ENCODE results near the gene SMIM44. TPM values are rescaled to one million over a fixed set of nuclear protein-coding genes. Genes with fewer than 3 reads are reported as not detected.

SMIM44 gene
- total and polyA plus RNA-seq, 9 of the 15 experiments (the other 6 are each of a cell fraction or from before 2014, with no cell fraction given): not detected

GRCh38 chr19:3521104-3521445 is 37.8 kb upstream of the SMIM44 start (continued):
- TF ChIP-seq, protein P1, sequence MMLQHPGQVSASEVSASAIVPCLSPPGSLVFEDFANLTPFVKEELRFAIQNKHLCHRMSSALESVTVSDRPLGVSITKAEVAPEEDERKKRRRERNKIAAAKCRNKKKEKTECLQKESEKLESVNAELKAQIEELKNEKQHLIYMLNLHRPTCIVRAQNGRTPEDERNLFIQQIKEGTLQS (IDR thresholded peaks at IDR 0.05): no peak
- TF ChIP-seq, protein P1 (CRISPR knock-in tag; conservative IDR thresholded peaks at IDR 0.05): no peak
- peak; percentile 35; the same call in 1 of the 2 replicates for TF ChIP-seq TEAD4 (IDR thresholded peaks at IDR 0.05; ENCODE audit: low read length)
- TF ChIP-seq TEAD4 (CRISPR knock-in tag; IDR thresholded peaks at IDR 0.05; ENCODE audit: borderline replicate concordance): no peak
- TF ChIP-seq, protein P2, sequence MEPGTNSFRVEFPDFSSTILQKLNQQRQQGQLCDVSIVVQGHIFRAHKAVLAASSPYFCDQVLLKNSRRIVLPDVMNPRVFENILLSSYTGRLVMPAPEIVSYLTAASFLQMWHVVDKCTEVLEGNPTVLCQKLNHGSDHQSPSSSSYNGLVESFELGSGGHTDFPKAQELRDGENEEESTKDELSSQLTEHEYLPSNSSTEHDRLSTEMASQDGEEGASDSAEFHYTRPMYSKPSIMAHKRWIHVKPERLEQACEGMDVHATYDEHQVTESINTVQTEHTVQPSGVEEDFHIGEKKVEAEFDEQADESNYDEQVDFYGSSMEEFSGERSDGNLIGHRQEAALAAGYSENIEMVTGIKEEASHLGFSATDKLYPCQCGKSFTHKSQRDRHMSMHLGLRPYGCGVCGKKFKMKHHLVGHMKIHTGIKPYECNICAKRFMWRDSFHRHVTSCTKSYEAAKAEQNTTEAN (CRISPR knock-in tag; IDR thresholded peaks at IDR 0.05): no peak
- TF ChIP-seq HDAC8 (tag; IDR thresholded peaks at IDR 0.05): no peak
- TF ChIP-seq, protein P3, sequence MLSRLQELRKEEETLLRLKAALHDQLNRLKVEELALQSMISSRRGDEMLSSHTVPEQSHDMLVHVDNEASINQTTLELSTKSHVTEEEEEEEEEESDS (CRISPR knock-in tag; IDR thresholded peaks at IDR 0.05): no peak
- peak; percentile 35 for TF ChIP-seq EP300 (IDR thresholded peaks at IDR 0.05; ENCODE audit: low read length)
- no peak for TF ChIP-seq ETV1 (tag; conservative IDR thresholded peaks at IDR 0.05; ENCODE audit: low read depth)
- no peak for TF ChIP-seq HMGXB4 (CRISPR knock-in tag; IDR thresholded peaks at IDR 0.05)
- no peak for TF ChIP-seq CBFB (CRISPR knock-in tag; IDR thresholded peaks at IDR 0.05)
- TF ChIP-seq ZNF347 (CRISPR knock-in tag; IDR thresholded peaks at IDR 0.05; ENCODE audit: low read depth): no peak
- no peak for TF ChIP-seq SMARCA5 (IDR thresholded peaks at IDR 0.05)
- TF ChIP-seq WHSC1 (IDR thresholded peaks at IDR 0.05; ENCODE audit: low read length): no peak
- 0 out of 2 replicates have a peak, but pooled peaks have one; percentile 36 for TF ChIP-seq NBN (IDR thresholded peaks at IDR 0.05; ENCODE audit: low read depth)
- TF ChIP-seq E2F3 (CRISPR knock-in tag; IDR thresholded peaks at IDR 0.05): no peak
- no peak for TF ChIP-seq ERF (CRISPR knock-in tag; IDR thresholded peaks at IDR 0.05)
- TF ChIP-seq ETV6 (IDR thresholded peaks at IDR 0.05; ENCODE audit: borderline replicate concordance in 1 of 2, low read depth in 2 of 2, low read length in 1 of 2): no peak
- TF ChIP-seq ETV6 (CRISPR knock-in tag; IDR thresholded peaks at IDR 0.05; ENCODE audit: borderline replicate concordance): no peak
- no peak for TF ChIP-seq RB1 (IDR thresholded peaks at IDR 0.05; ENCODE audit: low read depth)
- no peak for TF ChIP-seq NEUROD1 (IDR thresholded peaks at IDR 0.05; ENCODE audit: borderline replicate concordance, low read depth, low read length, partially characterized antibody)
- TF ChIP-seq SETDB1 (IDR thresholded peaks at IDR 0.05; ENCODE audit: low read length): no peak
- TF ChIP-seq ZNF24 (IDR thresholded peaks at IDR 0.05): no peak
- TF ChIP-seq TCF7L2 (IDR thresholded peaks at IDR 0.05; ENCODE audit: low read depth, low read length): no peak
- peak; percentile 86 for TF ChIP-seq C11orf30 (IDR thresholded peaks at IDR 0.05; ENCODE audit: low read depth)
- TF ChIP-seq CCNT2 (IDR thresholded peaks at IDR 0.05; ENCODE audit: borderline replicate concordance, extremely low read depth, insufficient read length, low read depth, low read length): peak; percentile 18
- TF ChIP-seq PTTG1 (tag; IDR thresholded peaks at IDR 0.05; ENCODE audit: low read depth): no peak

Data from K562 (cell line).